Stimulated activated CD4-positive, alpha-beta T cell treated with anti-CD3 and anti-CD28 coated beads, Interleukin-15, amount 100 ng/mL, for 1 hour (primary cell): ENCODE measurements around the gene MED12L.

Source experiments
- DNase-seq, 2 donors: peaks; one replicate each; pipeline ENCODE4 v3.0.0-alpha.2; 2020; ENCODE audit warnings: low read depth in 1 of 2, low spot score in 1 of 2

The MED12L gene

GRCh38 chr3:151087648-151088047 lies 2.2 kb downstream of the MED12L start:
- DNase-seq, result no peak

GRCh38 chr3:151091685-151092345 lies 6.4 kb downstream of the MED12L start:
- DNase-seq, result no peak

- DNase-seq, result no peak
Observed at GRCh38 chr3:151093148-151093547, 7.7 kb downstream of the MED12L start.

- no peak for DNase-seq
Observed at GRCh38 chr3:151093905-151094304, 8.4 kb downstream of the MED12L start.

GRCh38 chr3:151096716-151097115 lies 11.3 kb downstream of the MED12L start:
- DNase-seq, result no peak

- DNase-seq, result no peak
Observed at GRCh38 chr3:151100076-151100475, 14.6 kb downstream of the MED12L start.

- DNase-seq, result no peak
Observed at GRCh38 chr3:151101270-151101969, 16.0 kb downstream of the MED12L start.

GRCh38 chr3:151106311-151106710 lies 20.8 kb downstream of the MED12L start:
- DNase-seq, result no peak

- no peak for DNase-seq
Observed at GRCh38 chr3:151107177-151107576, 21.7 kb downstream of the MED12L start.

- DNase-seq, result no peak
Observed at GRCh38 chr3:151107701-151108100, 22.2 kb downstream of the MED12L start.

- DNase-seq, result no peak
Observed at GRCh38 chr3:151109286-151109800, 23.9 kb downstream of the MED12L start.

GRCh38 chr3:151112731-151113130 lies 27.3 kb downstream of the MED12L start:
- DNase-seq, result no peak

GRCh38 chr3:151113343-151113742 lies 27.9 kb downstream of the MED12L start:
- no peak for DNase-seq

GRCh38 chr3:151117047-151117446 lies 31.6 kb downstream of the MED12L start:
- DNase-seq, result no peak

- DNase-seq, result no peak
Observed at GRCh38 chr3:151119188-151119587, 33.7 kb downstream of the MED12L start.

GRCh38 chr3:151120409-151120808 lies 34.9 kb downstream of the MED12L start:
- DNase-seq, result no peak

GRCh38 chr3:151121016-151121415 lies 35.6 kb downstream of the MED12L start:
- no peak for DNase-seq

GRCh38 chr3:151123827-151124226 lies 38.4 kb downstream of the MED12L start:
- DNase-seq, result no peak

GRCh38 chr3:151124476-151124875 lies 39.0 kb downstream of the MED12L start:
- DNase-seq, result no peak

GRCh38 chr3:151130428-151130827 lies 45.0 kb downstream of the MED12L start:
- DNase-seq, result no peak

GRCh38 chr3:151133175-151133574 lies 47.7 kb downstream of the MED12L start:
- DNase-seq, result no peak

- DNase-seq, result no peak
Observed at GRCh38 chr3:151133917-151134450, 48.5 kb downstream of the MED12L start.
